GM18861 (cell line): Measurements from ENCODE around the gene TSPAN14.
"Not testable (repeated sequence)": the region's sequence is repeated elsewhere in the genome, so short reads cannot be mapped to it uniquely, and the experiment has no call there.

Source experiments
- ATAC-seq: cut with Tn5 transposase; IDR thresholded peaks from one replicate; pipeline ENCODE4 v1.9.1; 2021; ENCODE audit not compliant: unreplicated experiment

The TSPAN14 gene

GRCh38 chr10:80468002-80468401, 13.9 kb downstream of the TSPAN14 start:
- no peak for ATAC-seq

GRCh38 chr10:80468806-80469421, 14.8 kb downstream of the TSPAN14 start:
- ATAC-seq, result no peak

GRCh38 chr10:80470266-80470665, 16.2 kb downstream of the TSPAN14 start:
- no peak for ATAC-seq

GRCh38 chr10:80471001-80471400, 16.9 kb downstream of the TSPAN14 start:
- ATAC-seq, result no peak

- ATAC-seq, result peak; percentile 37
Observed at GRCh38 chr10:80471715-80472233, 17.7 kb downstream of the TSPAN14 start.

- ATAC-seq, result peak; percentile 95
Observed at GRCh38 chr10:80472234-80473095, 18.4 kb downstream of the TSPAN14 start.

GRCh38 chr10:80473096-80473657, 19.1 kb downstream of the TSPAN14 start:
- no peak for ATAC-seq

- no peak for ATAC-seq
Observed at GRCh38 chr10:80473692-80474596, 19.8 kb downstream of the TSPAN14 start.

GRCh38 chr10:80474597-80474910, 20.4 kb downstream of the TSPAN14 start:
- no peak for ATAC-seq

GRCh38 chr10:80474941-80475340, 20.8 kb downstream of the TSPAN14 start:
- ATAC-seq, result no peak

- ATAC-seq, result not testable (repeated sequence)
Observed at GRCh38 chr10:80475641-80476040, 21.5 kb downstream of the TSPAN14 start.

GRCh38 chr10:80476685-80477084, 22.6 kb downstream of the TSPAN14 start:
- ATAC-seq, result no peak

GRCh38 chr10:80477813-80478212, 23.7 kb downstream of the TSPAN14 start:
- ATAC-seq, result no peak

GRCh38 chr10:80480373-80480772, 26.3 kb downstream of the TSPAN14 start:
- not testable (repeated sequence) for ATAC-seq

- no peak for ATAC-seq
Observed at GRCh38 chr10:80480852-80481251, 26.7 kb downstream of the TSPAN14 start.

GRCh38 chr10:80484243-80484642, 30.1 kb downstream of the TSPAN14 start:
- no peak for ATAC-seq

GRCh38 chr10:80484676-80485075, 30.6 kb downstream of the TSPAN14 start:
- ATAC-seq, result no peak

- ATAC-seq, result no peak
Observed at GRCh38 chr10:80485076-80485945, 31.2 kb downstream of the TSPAN14 start.

GRCh38 chr10:80485946-80486764, 32.0 kb downstream of the TSPAN14 start:
- no peak for ATAC-seq
